ENCODE measurements around the gene KCNQ1. TPM values are rescaled to one million over a fixed set of nuclear protein-coding genes. Genes with fewer than 3 reads are reported as not detected.
A peak's percentile ranks its signal among the peaks of the same experiment; 100 is the strongest.

Gene KCNQ1
- total and polyA plus RNA-seq, 9 of the 15 experiments (the other 6 are each of a cell fraction or from before 2014, with no cell fraction given) = 0.44 TPM; not detected in 8

GRCh38 chr11:2747248-2748027, 302.6 kb downstream of the KCNQ1 start (continued):
- TF ChIP-seq TSC22D4 (tag; IDR thresholded peaks at IDR 0.05) (no peak), DPF2 (IDR thresholded peaks at IDR 0.05) (peak; percentile 43; the same call in 1 of the 2 replicates), CBFA2T2 (conservative IDR thresholded peaks at IDR 0.05) (no peak), SMARCA4 (IDR thresholded peaks at IDR 0.05) (0 out of 2 replicates have a peak, but pooled peaks have one; percentile 37), MAFF (IDR thresholded peaks at IDR 0.05; ENCODE audit: low read length) (no peak), ZBTB7A (IDR thresholded peaks at IDR 0.05; ENCODE audit: borderline replicate concordance, control insufficient read depth, low read depth, low read length) (peak; percentile 2; the same call in 1 of the 2 replicates), NKRF (IDR thresholded peaks at IDR 0.05; ENCODE audit: borderline replicate concordance) (no peak), PTBP1 (IDR thresholded peaks at IDR 0.05; ENCODE audit: low read depth, low read length) (no peak), CBFA2T3 (IDR thresholded peaks at IDR 0.05) (peak; percentile 35; the same call in 1 of the 2 replicates), THAP7 (CRISPR knock-in tag; IDR thresholded peaks at IDR 0.05) (no peak), TGIF2 (CRISPR knock-in tag; IDR thresholded peaks at IDR 0.05) (no peak), SAP30 (IDR thresholded peaks at IDR 0.05; ENCODE audit: borderline replicate concordance, insufficient read depth, low read depth, low read length, poor library complexity, severe bottlenecking) (no peak), TCF7 (IDR thresholded peaks at IDR 0.05; ENCODE audit: borderline replicate concordance) (no peak), CXXC5 (CRISPR knock-in tag; IDR thresholded peaks at IDR 0.05) (peak; percentile 46)
